GM19438 (cell line): ENCODE measurements around the gene PTPRO.

Source experiments
- ATAC-seq: cut with Tn5 transposase; IDR thresholded peaks from one replicate; pipeline ENCODE4 v1.9.1; 2021; ENCODE audit warnings: low read depth; ENCODE audit not compliant: unreplicated experiment

PTPRO gene

DNA sequence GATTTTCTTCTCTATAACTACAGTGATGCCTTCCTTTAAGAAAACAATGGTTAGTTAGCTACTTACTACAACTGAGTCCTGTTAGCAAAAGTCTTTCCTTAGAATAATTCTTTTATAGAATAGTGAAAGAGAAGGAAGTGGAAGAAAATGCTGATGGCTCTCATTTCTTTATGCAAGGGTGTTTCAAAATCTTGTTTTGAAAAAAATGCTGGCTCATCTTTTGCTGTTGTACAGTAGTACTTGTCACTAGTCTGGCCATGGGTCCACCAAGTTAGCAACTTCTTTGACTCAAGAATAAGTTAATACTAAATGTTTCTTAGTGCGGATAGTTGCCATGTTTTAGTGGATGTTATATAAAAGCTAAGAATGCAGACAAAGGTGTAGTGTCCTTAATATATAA, 225.4 kb downstream of the PTPRO start:
- no peak for ATAC-seq

DNA sequence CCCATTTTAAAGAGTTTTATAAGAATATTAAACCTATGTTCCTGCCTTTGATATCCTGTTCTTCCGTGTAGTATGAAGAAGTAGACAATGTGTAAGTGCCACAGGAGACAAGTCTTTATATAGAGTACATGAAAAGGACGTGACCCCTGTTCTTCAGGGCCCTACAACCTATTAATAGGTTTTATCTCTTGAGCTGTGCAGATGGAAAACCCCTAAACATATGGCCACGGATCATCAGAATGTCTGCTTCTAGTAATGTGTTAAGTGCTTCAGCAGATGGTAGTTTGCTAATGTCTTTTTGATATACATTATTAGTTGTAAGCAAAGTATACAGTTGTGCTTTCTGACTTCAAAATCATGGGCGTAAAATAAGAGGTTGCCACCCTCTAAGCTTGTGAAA, 228.5 kb downstream of the PTPRO start:
- ATAC-seq: no peak

DNA sequence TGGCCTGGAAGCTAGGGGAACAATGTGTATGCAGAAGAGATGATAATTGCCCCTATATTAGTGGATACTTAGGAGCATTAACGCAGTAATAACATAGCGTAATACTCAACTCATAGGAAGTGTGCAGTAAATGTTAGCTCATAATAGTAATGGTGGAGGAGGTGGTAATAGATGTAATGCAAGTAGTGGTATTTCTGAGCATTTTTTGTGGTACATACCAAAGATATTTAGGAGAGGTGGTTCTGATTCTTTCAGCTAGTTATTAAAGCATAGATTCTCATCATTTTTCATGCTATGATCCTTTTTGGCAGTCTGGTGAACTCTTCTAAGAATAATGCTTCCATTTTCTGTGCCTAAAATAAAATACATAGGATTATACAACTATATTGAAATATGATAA, 233.1 kb downstream of the PTPRO start:
- ATAC-seq: no peak

DNA sequence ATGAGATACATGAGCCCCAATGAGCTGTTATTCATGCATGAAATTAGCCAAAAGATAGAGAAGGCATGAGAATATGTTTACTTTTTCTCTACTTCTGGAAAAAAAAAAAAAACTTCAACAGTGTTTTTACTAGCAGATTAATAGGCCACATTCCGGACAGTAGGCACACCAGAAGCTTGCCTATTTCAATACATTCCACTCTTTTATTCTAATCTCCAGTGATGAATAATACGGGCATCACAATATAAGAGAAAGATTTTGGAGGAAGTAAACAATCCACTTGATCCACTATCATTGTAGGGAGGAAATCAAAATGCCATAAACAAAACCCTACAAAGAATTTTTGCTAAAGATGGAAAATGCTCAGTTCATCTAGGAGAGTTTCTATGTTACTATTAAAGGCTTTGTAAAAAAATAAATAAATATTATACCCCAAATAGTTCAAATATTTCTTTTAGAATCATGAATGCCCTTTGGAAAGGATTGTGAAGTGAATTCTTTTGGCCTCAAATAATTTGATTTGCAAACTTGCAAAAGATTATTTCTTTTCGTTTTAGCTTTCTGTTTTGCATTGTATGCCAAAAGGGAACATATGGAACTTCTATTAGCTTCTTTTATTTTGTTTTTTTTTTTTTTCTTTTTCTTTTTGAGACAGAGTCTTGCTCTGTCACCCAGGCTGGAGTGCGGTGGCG, 234.2 kb downstream of the PTPRO start:
- no peak for ATAC-seq

DNA sequence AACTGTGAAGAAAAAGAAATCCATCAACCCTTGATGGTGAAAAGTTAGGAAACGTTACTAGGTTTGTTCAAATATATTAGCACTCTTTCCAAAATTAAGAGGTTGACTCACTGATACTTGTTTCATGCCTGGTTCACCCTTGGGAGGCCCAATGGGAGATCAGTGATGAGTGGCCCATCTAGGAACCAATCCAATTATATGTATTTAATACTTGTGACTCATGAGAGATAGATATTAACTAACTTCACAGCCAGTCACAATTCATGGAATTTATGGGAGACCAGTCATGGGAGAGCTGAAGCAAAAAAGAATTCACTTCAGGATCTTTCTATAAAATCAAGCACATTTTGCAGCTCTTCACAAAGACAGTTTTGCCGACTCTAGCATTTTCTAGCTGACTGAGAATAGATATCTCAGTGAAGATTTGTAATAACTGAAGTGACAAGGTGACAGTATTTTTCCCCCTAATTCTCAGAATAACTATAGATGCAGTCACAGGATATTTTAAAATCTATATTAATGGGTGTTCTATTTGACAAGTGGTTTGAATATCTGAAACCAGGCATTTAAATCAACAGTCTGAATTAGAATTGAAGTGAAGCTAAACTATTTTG, 236.7 kb downstream of the PTPRO start:
- no peak for ATAC-seq

DNA sequence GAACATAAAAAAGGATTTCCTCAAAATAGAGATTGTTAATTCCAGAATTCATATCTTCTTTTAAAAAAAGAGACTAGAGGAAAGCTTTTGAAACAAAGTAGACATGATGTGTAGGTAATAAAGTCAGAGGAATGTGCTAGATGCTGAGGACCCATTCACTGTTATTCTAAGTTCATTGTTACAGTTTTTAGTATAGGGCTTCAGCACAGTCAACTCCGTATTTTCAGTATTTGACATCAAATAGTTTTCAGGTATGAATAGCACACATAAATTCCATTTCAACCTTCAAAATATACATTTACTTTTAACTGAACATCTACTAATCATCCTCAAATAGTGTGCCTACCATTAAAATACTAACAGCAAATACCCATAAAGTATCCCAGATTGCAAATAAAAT, 239.1 kb downstream of the PTPRO start:
- ATAC-seq: no peak

DNA sequence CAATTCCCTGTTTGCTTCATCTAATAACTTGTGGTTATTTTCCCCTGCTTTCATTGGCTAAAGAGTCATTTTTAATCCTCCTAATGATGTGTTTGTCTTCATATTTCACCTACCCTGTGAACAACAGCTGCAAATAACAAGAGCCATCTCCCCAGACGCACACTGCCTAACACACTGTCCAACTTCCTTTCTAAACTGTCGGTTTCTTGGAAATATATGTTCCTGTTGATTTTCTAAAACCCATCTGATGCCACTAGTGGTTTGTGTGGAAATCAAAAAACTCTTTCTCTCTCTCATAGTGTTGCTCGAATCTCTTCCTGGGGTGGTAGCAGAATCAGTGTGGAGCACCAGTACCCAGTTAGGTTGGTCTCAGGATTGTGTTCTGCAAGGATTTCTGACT, 240.0 kb downstream of the PTPRO start:
- ATAC-seq: no peak

DNA sequence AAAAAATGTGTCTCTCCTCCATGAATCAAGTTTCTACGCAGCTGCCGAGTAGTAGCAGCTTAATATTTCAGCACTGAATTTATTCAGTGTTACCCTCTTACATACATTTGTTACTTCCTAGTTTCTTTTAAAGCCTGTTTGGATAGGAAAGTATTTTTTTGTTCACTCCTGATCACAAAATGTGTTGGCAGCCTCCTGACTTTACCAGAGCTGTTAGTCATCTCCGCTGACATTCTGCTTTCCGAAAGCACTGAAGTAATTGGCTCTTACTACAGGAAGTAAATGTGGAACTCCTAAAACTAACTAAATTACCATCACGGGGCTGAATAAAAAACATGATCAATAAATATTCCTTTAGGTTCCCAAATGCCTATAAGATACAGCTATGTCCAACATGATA, 241.4 kb downstream of the PTPRO start:
- no peak for ATAC-seq

DNA sequence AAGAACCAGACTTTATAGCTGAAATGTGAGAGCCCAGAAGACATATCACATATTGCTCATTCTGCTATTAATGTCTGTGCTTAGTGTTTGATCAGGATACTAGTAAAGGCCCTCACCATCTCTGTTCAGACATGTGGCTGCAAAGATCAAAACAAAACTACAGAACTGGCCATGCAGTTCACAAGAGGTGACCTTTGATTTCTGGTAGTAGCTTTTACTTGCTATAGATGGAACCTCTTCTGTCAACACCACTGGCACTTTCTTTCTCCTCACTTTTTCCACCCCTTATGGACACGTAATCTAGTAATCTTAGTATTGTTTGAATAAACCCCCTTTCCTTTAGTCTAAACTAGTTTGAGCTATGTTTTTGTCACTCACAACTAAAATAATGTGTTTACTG, 252.0 kb downstream of the PTPRO start:
- no peak for ATAC-seq

DNA sequence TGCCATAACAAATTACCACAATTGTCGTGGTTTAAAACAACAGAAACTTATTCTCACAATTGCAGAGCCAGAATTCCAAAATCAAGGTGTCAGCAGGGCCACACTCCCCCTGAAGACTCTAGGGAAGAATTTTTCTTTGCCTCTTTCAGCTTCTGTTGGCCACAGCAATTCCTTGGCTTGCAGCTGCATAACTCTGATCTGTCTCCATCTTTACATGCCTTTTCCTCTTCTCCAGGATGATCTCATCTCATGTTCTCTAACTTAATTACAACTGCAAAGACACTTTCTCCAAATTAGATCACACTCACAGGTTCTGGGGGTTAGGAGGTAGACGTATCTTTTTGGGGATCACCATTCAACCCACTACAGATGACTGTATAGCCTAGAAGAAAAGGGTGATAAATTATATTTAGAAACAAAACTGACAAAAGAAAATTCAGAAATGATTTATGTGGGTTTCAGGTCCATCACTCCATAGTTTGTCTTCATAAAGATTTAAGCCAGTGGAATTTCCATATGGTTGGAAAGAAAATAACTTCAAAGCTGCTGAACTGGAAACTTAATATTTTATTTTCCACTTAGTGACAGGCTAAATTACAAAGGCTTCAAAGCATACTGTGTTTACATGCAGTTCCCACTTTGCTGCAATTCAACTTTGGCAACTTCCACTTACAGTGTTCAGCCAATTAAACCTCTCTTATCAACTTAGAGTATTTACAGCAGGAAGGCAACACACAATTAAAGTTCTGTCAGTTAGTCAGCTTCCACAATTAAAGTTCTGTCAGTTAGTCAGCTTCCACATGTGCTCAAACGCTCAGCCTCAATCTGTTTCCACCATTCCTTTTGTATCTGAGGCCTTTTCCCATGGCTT, 253.6 kb downstream of the PTPRO start:
- ATAC-seq: no peak

DNA sequence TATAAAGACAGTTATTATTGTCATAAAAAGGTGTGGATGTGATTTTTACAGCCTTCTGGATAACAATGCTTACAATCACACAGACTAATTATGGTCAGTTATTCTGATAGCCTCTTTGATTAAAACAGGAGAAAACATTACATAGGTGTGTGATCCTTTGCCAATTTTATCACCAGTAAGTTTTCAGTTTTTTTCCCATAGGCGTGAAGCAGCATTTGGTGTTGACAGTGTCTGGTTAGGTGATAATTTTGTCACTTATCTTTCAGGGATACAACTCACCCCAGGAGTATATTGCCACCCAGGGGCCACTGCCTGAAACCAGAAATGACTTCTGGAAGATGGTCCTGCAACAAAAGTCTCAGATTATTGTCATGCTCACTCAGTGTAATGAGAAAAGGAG, 258.1 kb downstream of the PTPRO start:
- ATAC-seq: no peak

DNA sequence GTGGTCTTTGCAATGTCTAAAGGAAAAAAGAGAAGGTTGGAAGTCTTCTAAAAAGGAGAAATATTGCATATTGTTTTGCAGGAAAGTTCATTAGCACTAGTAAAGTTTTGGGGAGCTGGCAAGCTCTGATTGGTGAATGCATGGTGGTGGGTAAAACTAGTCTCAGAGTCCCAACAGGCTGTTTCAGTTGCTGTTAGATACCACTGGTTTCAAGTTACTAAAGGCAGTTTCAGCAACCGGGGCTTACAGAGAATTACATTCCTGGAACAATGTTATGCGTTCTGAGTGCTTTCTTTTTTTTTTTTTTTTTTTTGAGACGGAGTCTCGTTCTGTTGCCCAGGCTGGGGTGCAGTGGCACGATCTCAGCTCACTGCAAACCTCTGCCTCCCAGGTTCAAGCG, 258.7 kb downstream of the PTPRO start:
- ATAC-seq: no peak

DNA sequence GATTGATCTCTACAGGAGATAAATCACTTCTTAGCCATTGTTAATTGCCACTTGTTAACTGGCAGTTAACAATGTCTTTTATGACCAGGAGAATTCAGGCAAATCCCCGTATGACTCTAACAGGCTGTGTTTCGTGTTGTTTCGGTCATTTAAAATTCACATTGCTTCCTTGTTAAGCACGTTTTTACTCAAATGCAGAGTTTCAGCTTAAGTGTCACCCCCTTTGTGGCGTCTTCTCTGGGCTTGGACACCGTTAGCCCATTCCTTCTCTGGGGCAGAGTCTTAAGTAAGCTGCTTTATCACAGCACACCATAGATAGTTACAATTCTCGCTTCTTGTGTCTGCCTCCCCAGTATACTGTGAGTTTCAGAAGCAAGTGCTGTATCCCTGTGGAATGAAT, 261.5 kb downstream of the PTPRO start:
- no peak for ATAC-seq

DNA sequence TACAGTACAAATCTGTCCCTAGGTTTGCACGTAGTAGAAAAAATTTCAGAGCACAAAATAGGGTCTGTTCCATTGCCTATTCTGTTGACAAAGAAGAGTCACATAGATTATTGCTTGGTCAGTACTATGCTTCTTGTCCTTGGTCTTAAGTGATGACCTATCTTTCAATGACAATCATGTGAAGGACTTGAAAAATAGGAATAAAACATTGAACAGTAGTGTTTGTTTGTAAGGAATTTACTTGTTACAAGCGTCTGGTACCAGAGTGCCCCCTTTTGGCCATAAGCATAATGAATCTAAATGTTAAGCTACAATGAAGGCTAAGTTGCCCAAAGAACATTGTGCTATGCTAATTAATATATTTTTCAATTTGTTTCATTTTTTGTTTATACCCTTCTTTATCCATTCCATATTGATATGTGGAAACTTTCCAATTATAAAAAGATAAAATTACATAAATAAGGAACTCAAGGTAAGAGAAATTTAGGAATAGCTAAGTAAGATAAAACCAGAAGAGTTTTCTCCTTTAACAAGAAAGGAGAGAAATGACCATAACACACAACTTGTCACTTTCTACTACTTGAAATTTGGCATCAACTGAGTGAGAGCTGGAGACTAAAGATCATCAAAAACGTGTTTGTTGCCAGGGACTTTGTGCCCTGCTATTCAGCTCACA, 262.2 kb downstream of the PTPRO start:
- no peak for ATAC-seq

DNA sequence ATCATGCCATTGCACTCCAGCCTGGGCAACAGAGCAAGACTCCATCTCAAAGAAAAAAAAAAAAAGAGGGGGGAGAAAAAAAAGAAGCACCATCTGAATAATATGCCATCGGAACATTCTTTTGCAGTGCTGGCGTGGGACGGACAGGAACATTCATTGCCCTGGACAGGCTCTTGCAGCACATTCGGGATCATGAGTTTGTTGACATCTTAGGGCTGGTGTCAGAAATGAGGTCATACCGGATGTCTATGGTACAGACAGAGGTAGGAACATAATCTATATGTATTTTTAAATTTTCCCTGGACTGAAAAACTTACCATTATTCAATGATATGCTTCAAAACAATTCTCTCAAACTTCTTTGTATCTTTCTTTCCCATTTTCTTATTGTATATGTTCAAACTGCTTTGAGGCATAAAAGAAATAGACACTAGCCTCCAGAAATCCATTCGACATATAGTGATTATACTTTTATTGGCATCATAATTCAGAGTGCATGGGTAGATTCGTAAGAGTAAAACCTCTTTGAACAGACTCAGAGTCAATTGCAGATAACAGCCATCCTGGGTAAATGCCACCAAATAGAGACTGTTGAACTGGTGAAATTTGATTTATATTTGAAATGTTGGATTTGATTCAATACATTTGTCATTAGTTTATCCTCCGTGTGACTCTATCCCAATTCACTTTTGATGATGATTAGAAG, 267.2 kb downstream of the PTPRO start:
- ATAC-seq: no peak

DNA sequence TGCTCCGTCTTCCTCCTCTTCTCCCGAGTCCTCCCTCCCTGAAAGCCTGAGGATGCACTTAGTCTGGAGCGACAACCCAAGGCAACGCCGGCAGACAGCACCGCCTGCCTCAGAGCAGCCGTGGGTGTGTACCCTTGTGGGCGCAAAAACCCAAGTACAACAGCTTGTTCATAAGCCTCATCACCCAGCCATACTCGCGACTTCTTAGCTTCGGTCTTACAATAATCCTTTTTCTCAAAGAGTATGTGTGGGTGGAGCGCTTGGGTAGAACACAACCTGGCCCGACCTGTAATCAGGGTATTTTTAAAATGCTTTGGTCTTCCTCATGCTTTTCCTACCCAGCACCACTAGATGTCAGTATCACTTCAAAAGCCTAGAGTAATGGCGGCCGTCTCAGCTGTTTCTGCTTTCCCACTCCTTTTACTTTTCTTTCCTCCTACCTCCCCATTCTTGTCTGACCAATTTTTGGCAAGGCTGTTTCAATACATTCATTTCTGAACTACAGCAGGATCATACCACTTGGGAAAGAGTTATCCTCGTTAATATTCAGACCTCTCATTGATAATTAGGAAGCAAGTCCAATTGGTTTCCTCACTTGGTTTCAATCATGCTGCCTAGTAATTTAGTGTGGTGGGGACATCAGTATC, 268.0 kb downstream of the PTPRO start:
- ATAC-seq: peak; percentile 97

DNA sequence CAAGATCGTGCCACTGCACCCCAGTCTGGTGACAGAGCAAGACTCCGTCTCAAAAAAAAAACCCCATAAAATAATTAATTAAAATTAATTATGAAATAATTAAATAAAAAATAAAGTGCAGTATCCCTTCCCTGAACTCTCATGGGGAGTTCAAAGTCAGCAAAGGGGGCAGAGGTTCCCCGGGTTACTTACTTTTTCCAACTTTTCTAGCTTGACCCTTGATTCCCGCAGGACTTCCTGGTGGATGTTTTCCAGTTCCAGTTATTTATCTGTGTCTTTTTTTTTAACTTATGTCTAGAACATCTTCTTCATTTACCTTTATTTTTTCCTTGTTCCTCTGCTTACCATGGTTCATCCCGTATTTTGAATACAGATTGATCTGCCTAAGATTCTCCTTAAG, 269.5 kb downstream of the PTPRO start:
- no peak for ATAC-seq

DNA sequence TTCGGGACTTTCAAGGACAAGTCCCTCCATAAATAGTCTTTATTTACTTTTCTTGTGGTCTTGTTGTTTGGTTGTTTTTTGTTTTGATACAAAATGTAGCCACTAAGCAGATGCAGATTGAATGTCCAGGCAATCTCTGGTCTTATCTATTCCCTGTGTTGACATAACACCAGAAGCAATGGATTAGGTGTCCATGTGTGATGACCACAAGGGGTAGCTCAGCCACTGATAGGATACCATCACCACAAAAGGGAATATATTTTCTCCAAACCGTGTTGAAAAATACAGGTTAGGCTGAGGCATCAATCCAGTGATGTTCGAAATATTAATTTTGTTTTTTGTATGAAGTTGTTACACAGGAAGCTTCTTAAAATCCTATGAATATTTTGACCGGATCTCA, 270.6 kb downstream of the PTPRO start:
- ATAC-seq: no peak

DNA sequence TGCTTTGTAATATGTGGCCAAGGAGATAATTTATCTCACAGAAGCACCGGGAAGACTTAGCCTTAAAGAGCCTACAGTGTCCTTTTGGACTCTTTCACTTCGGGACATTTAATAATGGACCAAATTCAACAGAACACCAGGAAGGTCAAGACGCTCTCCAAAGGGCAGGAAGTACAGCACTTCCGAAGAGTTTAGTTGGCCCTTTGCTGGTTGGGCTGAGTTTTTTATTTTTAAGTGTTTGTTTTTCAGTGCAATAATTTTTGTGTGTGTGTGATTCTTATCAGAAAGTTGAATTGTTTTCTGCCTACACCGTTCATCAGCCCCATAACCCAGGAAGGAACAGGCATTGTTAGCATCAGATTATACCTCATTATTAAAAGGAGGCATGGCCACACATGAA, 273.9 kb downstream of the PTPRO start:
- no peak for ATAC-seq
